Measurements from ENCODE around the gene ITPRIPL1. TPM values are rescaled to one million over a fixed set of nuclear protein-coding genes. Genes with fewer than 3 reads are reported as not detected.
A peak's percentile ranks its signal among the peaks of the same experiment; 100 is the strongest.

Gene ITPRIPL1
- total and polyA plus RNA-seq, 10 donors = 0.80 to 6.6 (median 3.6) TPM

DNA sequence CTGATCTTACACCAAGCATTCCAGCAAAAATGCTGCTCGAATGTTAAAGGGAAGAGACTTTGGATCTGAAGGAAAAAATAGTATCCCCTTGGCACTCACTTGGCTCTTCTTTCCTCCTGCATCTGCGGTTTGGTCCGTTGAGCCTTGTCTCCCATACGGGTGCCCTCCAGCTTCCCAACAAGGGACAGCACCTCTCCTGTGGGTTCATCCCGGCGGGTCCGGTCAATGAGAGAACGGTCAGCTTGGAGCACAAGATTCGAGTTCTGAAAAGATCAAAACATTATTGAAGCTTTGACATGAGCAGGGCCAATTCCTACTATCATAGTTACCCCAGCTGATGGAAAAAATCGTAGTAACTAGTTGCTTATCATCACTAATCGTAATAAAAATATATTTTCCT is 20.5 kb upstream of the ITPRIPL1 start:
- Histone ChIP-seq H3K9me3 (no peaks in the 10 kb centered on the region), H3K27ac (peak overlapping the region; percentile 64 to 94 (median 89)), H3K4me1 (peaks cover 20 to 78% (median 41%) of the 10 kb centered on the region in 6 donors), H3K27me3 (replicated peaks in 1 of 7) (no peaks in the 10 kb centered on the region), H3K36me3 (peaks cover 0 to 50% (median 48%) of the 10 kb centered on the region in 6 donors), H3K4me3 (peak overlapping the region; percentile 72 to 84 (median 81))
- intact Hi-C loops (cut with DNase I; ENCODE audit: low total_unique reads) = loop anchor here (10.0 kb wide), 1 partner anchor 210 kb away; no protein-coding TSS in a partner anchor
- TF ChIP-seq POLR2A (IDR thresholded peaks at IDR 0.05) (no peak), POLR2AphosphoS5 (IDR thresholded peaks at IDR 0.05) (no peak)
- 69 to 74% (median 72%) methylated on average over 11 of the region's 11 CpGs for WGBS, 5 donors
- no peak for DNase-seq

DNA sequence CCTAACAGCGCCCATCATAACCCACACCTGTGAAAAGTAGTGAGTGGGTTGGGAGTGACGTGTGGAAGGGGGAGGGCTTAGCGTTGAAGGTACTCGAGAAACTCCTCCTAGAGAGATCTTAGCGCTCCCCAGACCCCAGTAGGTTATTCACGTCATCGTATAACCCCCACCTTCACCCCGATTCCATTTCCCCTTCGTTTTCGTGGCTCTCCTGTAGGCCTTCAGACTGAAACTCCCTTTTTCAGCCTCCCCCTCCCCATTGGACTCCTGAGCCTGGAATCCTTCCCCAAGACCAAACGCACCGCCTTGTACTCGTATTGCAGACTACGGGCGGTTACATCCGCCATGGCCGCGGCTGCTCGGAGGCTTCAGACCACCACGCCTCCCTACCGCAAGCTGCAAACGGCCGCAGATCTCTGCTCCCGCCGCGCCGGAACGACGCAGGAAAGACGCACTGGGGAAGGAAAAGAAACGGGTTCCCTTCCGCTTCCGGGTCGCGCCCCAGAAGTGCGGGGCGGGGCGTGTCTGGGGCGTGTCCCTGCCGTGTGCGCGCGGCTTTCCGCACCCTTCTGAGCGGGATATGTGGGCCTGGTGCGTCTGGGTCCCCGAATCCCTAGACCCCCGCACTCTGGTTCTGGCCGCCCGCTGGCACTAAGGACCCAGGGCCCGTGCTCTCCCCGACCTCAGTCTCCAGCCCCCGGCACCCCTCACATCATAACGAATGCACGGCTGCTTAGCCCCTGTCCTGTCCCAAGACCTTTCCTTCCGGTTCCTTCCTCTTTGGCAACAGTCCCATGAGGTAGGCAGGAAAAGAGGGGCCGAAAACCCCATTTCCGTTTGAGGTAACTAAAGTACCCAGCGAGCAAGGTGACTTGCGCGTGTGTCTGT is 19.8 kb upstream of the ITPRIPL1 start, which contains the start of gene SNRNP200:
TSS of gene SNRNP200 (minus strand) at position 456 of the 888 bp plus-strand sequence. CDS start at position 347, 109 bp downstream.
- Histone ChIP-seq H3K9me3 (no peaks in the 10 kb centered on the region), H3K27me3 (replicated peaks in 1 of 7) (no peaks in the 10 kb centered on the region), H3K4me3 (peak within 1 kb of the TSS; percentile 72 to 84 (median 81)), H3K27ac (peak within 1 kb of the TSS; percentile 64 to 94 (median 89)), H3K4me1 (peaks cover 20 to 71% (median 41%) of the 10 kb centered on the region in 6 donors), H3K36me3 (peaks cover 0 to 43% (median 41%) of the 10 kb centered on the region in 6 donors)
- peak; percentile 96 for DNase-seq
- intact Hi-C loops (cut with DNase I; ENCODE audit: low total_unique reads) = loop anchor here (10.0 kb wide), 1 partner anchor 209 kb away; no protein-coding TSS in a partner anchor
- WGBS, 5 donors = 0 to 1% (median 1%) methylated on average over 45 to 61 of the region's 61 CpGs
- TF ChIP-seq POLR2A (IDR thresholded peaks at IDR 0.05) (peak; percentile 49 to 77 (median 66)), POLR2AphosphoS5 (IDR thresholded peaks at IDR 0.05) (peak; percentile 98 to 99 (median 99))
- TF ChIP-seq, protein P1, sequence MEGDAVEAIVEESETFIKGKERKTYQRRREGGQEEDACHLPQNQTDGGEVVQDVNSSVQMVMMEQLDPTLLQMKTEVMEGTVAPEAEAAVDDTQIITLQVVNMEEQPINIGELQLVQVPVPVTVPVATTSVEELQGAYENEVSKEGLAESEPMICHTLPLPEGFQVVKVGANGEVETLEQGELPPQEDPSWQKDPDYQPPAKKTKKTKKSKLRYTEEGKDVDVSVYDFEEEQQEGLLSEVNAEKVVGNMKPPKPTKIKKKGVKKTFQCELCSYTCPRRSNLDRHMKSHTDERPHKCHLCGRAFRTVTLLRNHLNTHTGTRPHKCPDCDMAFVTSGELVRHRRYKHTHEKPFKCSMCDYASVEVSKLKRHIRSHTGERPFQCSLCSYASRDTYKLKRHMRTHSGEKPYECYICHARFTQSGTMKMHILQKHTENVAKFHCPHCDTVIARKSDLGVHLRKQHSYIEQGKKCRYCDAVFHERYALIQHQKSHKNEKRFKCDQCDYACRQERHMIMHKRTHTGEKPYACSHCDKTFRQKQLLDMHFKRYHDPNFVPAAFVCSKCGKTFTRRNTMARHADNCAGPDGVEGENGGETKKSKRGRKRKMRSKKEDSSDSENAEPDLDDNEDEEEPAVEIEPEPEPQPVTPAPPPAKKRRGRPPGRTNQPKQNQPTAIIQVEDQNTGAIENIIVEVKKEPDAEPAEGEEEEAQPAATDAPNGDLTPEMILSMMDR (IDR thresholded peaks at IDR 0.05 in 8 of 11, conservative IDR thresholded peaks at IDR 0.05 in 3 of 11) = peak in 2 of 11 experiments; percentile 12 to 15

DNA sequence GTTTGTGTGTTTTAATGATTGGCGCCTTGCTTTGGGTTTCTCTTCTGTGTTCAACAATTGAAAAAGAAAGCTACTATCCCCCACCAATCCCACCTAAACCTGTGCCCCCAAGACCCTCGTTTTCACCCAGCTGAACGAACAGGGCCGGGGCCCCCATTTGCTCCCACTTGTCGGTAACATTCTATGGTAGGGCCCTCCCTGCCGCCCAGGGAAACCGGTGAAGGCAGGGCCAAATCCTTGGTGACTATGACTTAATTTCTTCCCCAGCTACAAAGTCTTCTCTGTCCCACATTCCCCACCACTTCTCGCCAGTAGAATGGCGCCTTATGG is 19.2 kb upstream of the ITPRIPL1 start:
- TF ChIP-seq, protein P1 (IDR thresholded peaks at IDR 0.05 in 8 of 11, conservative IDR thresholded peaks at IDR 0.05 in 3 of 11) = no peak
- TF ChIP-seq POLR2A (IDR thresholded peaks at IDR 0.05) (no peak), POLR2AphosphoS5 (IDR thresholded peaks at IDR 0.05) (no peak)
- intact Hi-C loops (cut with DNase I; ENCODE audit: low total_unique reads) = loop anchor here (10.0 kb wide), 1 partner anchor 209 kb away; no protein-coding TSS in a partner anchor
- WGBS, 5 donors = 23 to 37% (median 26%) methylated on average over 9 of the region's 9 CpGs

DNA sequence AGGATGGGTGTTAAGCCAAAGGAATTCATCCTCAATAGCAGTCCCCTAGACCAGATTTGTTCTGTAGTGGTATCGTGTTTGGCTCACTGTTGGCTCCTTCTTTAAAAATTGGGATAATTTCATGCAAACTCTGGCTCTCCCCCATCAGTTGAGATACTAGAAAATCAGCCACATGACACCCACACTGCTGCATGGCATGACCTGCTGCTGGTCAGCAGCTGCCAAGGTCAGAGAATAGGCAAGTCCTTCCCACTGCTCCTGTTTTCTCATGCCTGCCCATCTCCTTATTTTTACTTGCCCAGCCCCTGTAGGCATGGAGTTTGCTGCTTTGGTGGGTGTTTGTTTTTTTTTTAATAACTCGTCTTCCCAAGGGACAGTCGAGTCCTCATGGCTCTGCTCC is 18.7 kb upstream of the ITPRIPL1 start:
- Histone ChIP-seq H3K4me3 (peak overlapping the region in 6 of 8 donors; percentile 72 to 84 (median 81)), H3K27me3 (replicated peaks in 1 of 7) (no peaks in the 10 kb centered on the region), H3K36me3 (peaks cover 0 to 33% (median 31%) of the 10 kb centered on the region in 6 donors), H3K9me3 (no peaks in the 10 kb centered on the region), H3K4me1 (peaks cover 20 to 61% (median 39%) of the 10 kb centered on the region in 6 donors), H3K27ac (peak overlapping the region in 7 of 8 donors; percentile 64 to 94 (median 90))
- TF ChIP-seq POLR2AphosphoS5 (IDR thresholded peaks at IDR 0.05) (no peak), POLR2A (IDR thresholded peaks at IDR 0.05) (no peak)
- TF ChIP-seq, protein P1 (IDR thresholded peaks at IDR 0.05 in 8 of 11, conservative IDR thresholded peaks at IDR 0.05 in 3 of 11) = no peak
- intact Hi-C loops (cut with DNase I; ENCODE audit: low total_unique reads) = loop anchor here (10.0 kb wide), 1 partner anchor 208 kb away; no protein-coding TSS in a partner anchor
- no peak for DNase-seq
- 86 to 99% (median 93%) methylated on average over 3 of the region's 3 CpGs for WGBS, 5 donors

More for the DNA sequence above, 19.2 kb upstream of the ITPRIPL1 start:
- peak overlapping the region; percentile 72 to 84 (median 81) for H3K4me3 ChIP-seq
- DNase-seq = peak; percentile 79
- H3K4me1 ChIP-seq = peaks cover 20 to 65% (median 41%) of the 10 kb centered on the region in 6 donors
- no peaks in the 10 kb centered on the region for H3K27me3 ChIP-seq (replicated peaks in 1 of 7)
- H3K9me3 ChIP-seq = no peaks in the 10 kb centered on the region
- peaks cover 0 to 37% (median 35%) of the 10 kb centered on the region in 6 donors for H3K36me3 ChIP-seq
- peak overlapping the region; percentile 64 to 94 (median 89) for H3K27ac ChIP-seq
